ENCODE measurements around the gene RGMB. TPM values are rescaled to one million over a fixed set of nuclear protein-coding genes. Genes with fewer than 3 reads are reported as not detected.
A peak's percentile ranks its signal among the peaks of the same experiment; 100 is the strongest.

RGMB gene
- total and polyA plus RNA-seq, 2 donors (not counting 1 experiment from before 2014, with no cell fraction given), result 81.6 to 185 TPM

GRCh38 chr5:98763001-98763630 lies 10.3 kb upstream of the RGMB start:
- H3K9ac ChIP-seq (ENCODE audit: insufficient read depth, low read length), result no peak overlapping the region
- H3K4me2 ChIP-seq (ENCODE audit: extremely low read depth, insufficient read depth, low read length), result no peak overlapping the region
- H3K9me3 ChIP-seq (ENCODE audit: control insufficient read depth, insufficient read depth, low read depth, low read length), result no peaks in the 10 kb centered on the region
- H3K79me2 ChIP-seq (ENCODE audit: control insufficient read depth, insufficient read depth, low read length), result no peaks in the 10 kb centered on the region
- H3K36me3 ChIP-seq (ENCODE audit: control insufficient read depth, insufficient read depth, low read length), result no peaks in the 10 kb centered on the region
- DNase-seq (ENCODE audit: low read depth in 2 of 2), result peak; percentile 47 to 94
- H3K4me3 ChIP-seq (replicated peaks in 1 of 4; ENCODE audit: control extremely low read depth in 1 of 4, insufficient read depth in 1 of 4, low read depth in 3 of 4, low read length in 4 of 4), result no peak overlapping the region
- no peaks in the 10 kb centered on the region for H4K20me1 ChIP-seq (ENCODE audit: control insufficient read depth, extremely low read depth, insufficient read depth, low read length)
- no peak overlapping the region for H2AFZ ChIP-seq (ENCODE audit: low read length)
- H3K27me3 ChIP-seq (ENCODE audit: control insufficient read depth, insufficient read depth, low read length), result no peaks in the 10 kb centered on the region
- H3K27ac ChIP-seq (ENCODE audit: insufficient read depth, low read length), result no peak overlapping the region
- TF ChIP-seq CTCF (conservative IDR thresholded peaks at IDR 0.05 in 1 of 2, IDR thresholded peaks at IDR 0.05 in 1 of 2; ENCODE audit: low read depth in 1 of 2, low read length in 2 of 2) (no peak), EZH2 (IDR thresholded peaks at IDR 0.05; ENCODE audit: low read length, missing control alignments) (no peak)
- peaks cover 4% of the 10 kb centered on the region for H3K4me1 ChIP-seq (ENCODE audit: control insufficient read depth, extremely low read depth, insufficient read depth, low read length)

- DNase-seq (ENCODE audit: low read depth in 2 of 2), result no peak
- Histone ChIP-seq H3K79me2 (ENCODE audit: control insufficient read depth, insufficient read depth, low read length) (peaks cover 22% of the 10 kb centered on the region), H3K27ac (ENCODE audit: insufficient read depth, low read length) (no peak overlapping the region), H3K4me1 (ENCODE audit: control insufficient read depth, extremely low read depth, insufficient read depth, low read length) (peaks cover 4% of the 10 kb centered on the region), H3K4me2 (ENCODE audit: extremely low read depth, insufficient read depth, low read length) (no peak overlapping the region), H3K36me3 (ENCODE audit: control insufficient read depth, insufficient read depth, low read length) (no peaks in the 10 kb centered on the region), H4K20me1 (ENCODE audit: control insufficient read depth, extremely low read depth, insufficient read depth, low read length) (no peaks in the 10 kb centered on the region), H3K4me3 (replicated peaks in 1 of 4; ENCODE audit: control extremely low read depth in 1 of 4, insufficient read depth in 1 of 4, low read depth in 3 of 4, low read length in 4 of 4) (no peak overlapping the region), H3K9ac (ENCODE audit: insufficient read depth, low read length) (no peak overlapping the region), H3K9me3 (ENCODE audit: control insufficient read depth, insufficient read depth, low read depth, low read length) (no peaks in the 10 kb centered on the region), H2AFZ (ENCODE audit: low read length) (no peak overlapping the region), H3K27me3 (ENCODE audit: control insufficient read depth, insufficient read depth, low read length) (no peaks in the 10 kb centered on the region)
- TF ChIP-seq EZH2 (IDR thresholded peaks at IDR 0.05; ENCODE audit: low read length, missing control alignments), result no peak
- TF ChIP-seq CTCF (conservative IDR thresholded peaks at IDR 0.05 in 1 of 2, IDR thresholded peaks at IDR 0.05 in 1 of 2; ENCODE audit: low read depth in 1 of 2, low read length in 2 of 2), result no peak
These were observed 7.6 kb upstream of the RGMB start for GRCh38 chr5:98765815-98766214.

- Histone ChIP-seq H3K4me1 (ENCODE audit: control insufficient read depth, extremely low read depth, insufficient read depth, low read length) (peaks cover 7% of the 10 kb centered on the region), H3K9ac (ENCODE audit: insufficient read depth, low read length) (no peak overlapping the region), H3K79me2 (ENCODE audit: control insufficient read depth, insufficient read depth, low read length) (peaks cover 40% of the 10 kb centered on the region), H3K36me3 (ENCODE audit: control insufficient read depth, insufficient read depth, low read length) (no peaks in the 10 kb centered on the region), H3K27me3 (ENCODE audit: control insufficient read depth, insufficient read depth, low read length) (no peaks in the 10 kb centered on the region), H3K27ac (ENCODE audit: insufficient read depth, low read length) (peak overlapping the region; percentile 95), H3K4me3 (replicated peaks in 1 of 4; ENCODE audit: control extremely low read depth in 1 of 4, insufficient read depth in 1 of 4, low read depth in 3 of 4, low read length in 4 of 4) (no peak overlapping the region), H4K20me1 (ENCODE audit: control insufficient read depth, extremely low read depth, insufficient read depth, low read length) (no peaks in the 10 kb centered on the region), H2AFZ (ENCODE audit: low read length) (peak overlapping the region; percentile 3), H3K9me3 (ENCODE audit: control insufficient read depth, insufficient read depth, low read depth, low read length) (no peaks in the 10 kb centered on the region), H3K4me2 (ENCODE audit: extremely low read depth, insufficient read depth, low read length) (peak overlapping the region; percentile 44)
- DNase-seq (ENCODE audit: low read depth in 2 of 2), result no peak
- TF ChIP-seq CTCF (conservative IDR thresholded peaks at IDR 0.05 in 1 of 2, IDR thresholded peaks at IDR 0.05 in 1 of 2; ENCODE audit: low read depth in 1 of 2, low read length in 2 of 2) (no peak), EZH2 (IDR thresholded peaks at IDR 0.05; ENCODE audit: low read length, missing control alignments) (no peak)
These were observed 5.9 kb upstream of the RGMB start for GRCh38 chr5:98767581-98767980.

Data from fibroblast of lung (primary cell).